GM21576 (cell line): ENCODE results near the gene FLNC.

ENCODE experiments used
- ATAC-seq: cut with Tn5 transposase; IDR thresholded peaks from one replicate; pipeline ENCODE4 v1.9.1; 2021; ENCODE audit warnings: mild to moderate bottlenecking, moderate library complexity; ENCODE audit not compliant: unreplicated experiment

FLNC gene

GRCh38 chr7:128801667-128802418 is 28.4 kb upstream of the FLNC start:
- no peak for ATAC-seq

DNA sequence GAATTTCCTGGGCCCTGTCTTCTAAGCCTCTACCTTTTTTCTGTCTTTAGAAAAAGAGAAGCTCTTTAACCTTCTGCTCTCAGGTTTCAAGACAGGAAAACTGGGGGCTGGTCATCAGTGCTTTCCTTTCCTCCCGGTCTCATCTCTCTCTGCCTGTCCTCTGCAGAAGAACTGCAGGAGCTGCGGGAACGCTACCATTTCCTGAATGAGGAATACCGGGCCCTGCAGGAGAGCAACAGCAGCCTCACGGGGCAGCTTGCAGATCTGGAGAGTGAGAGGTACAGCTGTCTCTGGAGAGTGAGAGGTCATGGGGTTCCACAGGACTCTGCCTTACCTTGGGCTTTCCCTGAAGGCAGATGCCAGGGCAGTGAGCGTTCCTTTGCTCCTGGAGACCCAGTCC is 25.7 kb upstream of the FLNC start:
- ATAC-seq = no peak

DNA sequence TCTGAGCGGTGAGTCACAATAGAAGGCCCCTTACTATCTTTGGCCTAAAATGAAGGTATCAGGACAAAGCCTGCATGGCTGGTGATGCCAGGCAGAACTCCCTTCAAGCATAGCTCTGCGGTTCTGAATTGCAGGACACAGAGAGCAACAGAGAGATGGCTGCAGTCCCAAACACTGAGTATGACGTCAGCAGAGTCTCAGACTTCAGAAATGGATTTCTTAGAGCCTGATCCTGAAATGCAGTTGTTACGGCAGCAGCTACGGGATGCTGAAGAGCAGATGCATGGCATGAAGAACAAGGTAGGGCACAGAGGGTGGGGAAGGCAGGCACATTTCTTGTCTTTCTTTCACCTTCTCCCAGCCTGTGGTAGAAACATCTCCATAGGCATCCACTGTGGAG is 25.0 kb upstream of the FLNC start:
- no peak for ATAC-seq

DNA sequence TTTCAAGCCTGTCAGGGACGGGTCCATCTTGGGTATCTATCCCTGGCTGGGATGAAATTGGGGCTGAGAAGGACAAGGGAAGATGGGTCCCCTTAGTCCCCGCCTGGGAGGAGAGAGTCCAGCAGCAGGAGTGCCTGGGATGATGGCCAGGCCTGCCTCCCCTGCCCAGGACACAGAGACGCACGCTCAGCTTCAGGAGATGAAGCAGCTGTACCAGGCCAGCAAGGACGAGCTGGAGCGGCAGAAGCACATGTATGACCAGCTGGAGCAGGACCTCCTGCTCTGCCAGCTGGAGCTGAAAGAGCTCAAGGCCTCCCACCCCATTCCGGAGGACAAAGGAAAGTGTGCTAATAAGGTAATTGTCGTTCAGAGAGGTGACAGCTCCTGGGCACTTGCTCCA is 23.0 kb upstream of the FLNC start:
- ATAC-seq = no peak

GRCh38 chr7:128809363-128809762 is 20.8 kb upstream of the FLNC start:
- no peak for ATAC-seq

DNA sequence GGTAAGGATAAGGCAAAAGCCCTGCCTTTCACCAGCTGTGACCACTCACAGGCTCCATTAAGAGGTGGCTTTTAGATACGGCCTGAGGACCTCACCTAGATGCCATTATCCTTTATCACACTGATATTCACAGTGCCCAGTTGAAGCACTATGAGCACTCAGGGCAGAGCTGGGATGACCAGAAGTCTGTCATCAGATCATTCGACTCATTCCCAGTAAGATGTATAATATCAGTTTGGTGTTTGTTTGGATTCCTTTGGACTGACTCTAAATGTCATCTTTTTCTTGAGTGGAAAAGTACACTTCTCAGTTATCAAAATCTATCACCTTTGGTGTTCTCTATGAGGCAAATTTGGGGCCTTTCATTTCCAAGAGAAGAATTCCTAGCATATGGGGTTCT is 19.7 kb upstream of the FLNC start:
- no peak for ATAC-seq

GRCh38 chr7:128810997-128811396 is 19.2 kb upstream of the FLNC start:
- ATAC-seq = no peak

- ATAC-seq = no peak
Measured at GRCh38 chr7:128811631-128812430, 18.4 kb upstream of the FLNC start.

DNA sequence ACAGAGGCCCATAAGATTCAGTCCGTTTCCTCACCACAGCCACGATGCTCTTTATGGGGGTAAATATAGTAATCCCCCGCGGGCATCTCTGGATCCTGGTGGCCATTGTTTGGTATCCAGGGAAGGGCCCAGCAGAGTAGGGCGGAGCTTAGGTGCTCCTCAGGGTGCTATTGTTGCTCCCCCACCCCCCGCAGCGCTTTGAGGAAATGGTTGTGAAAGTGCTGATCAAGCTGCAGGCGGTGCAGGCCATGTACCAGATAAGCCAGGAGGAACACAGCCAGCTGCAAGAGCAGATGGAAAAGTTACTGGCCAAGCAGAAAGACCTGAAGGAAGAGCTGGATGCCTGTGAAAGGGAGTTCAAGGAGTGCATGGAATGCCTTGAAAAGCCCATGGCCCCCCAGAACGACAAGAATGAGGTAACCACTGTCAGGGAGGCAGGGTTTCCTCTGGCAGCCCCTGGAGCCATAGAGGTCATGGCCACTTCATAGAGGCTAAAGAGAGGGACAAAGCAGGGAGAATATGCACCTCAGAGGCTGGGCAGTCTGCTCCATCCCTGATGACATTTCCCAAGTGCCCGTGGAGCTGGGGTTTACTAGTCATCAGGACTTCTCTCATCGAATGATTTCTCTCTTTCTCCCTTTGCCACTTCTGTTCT is 17.6 kb upstream of the FLNC start:
- no peak for ATAC-seq

- no peak for ATAC-seq
Measured at GRCh38 chr7:128814499-128814898, 15.7 kb upstream of the FLNC start.

DNA sequence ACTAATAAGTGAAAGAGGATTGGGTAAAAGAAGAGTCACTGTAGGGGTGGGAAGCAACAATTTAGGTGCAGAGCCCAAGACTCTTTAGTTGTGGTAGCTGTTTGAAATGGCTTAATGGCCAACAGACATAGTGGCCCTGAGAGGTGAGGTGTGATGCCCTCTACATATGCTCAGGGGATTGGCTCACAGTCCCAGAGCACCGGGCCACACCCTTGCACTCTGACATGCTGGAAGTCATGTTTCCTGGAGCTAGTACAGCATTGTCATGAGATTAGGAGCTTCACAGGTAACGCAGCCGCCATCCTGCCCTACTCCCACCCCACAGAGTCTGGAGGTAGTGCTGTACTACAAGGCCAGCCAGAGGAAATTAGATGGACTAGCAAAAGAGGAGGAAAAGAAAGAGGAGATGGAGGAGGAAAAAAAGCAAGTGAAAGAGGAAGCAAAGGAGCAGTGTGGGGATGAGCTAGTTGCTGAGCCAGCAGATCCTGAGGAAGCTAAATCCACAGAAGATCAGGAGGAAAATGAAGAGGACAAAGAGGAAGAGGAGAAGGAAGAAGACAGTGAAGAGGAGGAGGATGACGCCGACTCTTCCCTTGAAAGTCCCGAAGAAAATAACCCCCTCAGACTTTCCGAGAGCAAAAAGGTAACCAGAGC is 14.8 kb upstream of the FLNC start:
- no peak for ATAC-seq

DNA sequence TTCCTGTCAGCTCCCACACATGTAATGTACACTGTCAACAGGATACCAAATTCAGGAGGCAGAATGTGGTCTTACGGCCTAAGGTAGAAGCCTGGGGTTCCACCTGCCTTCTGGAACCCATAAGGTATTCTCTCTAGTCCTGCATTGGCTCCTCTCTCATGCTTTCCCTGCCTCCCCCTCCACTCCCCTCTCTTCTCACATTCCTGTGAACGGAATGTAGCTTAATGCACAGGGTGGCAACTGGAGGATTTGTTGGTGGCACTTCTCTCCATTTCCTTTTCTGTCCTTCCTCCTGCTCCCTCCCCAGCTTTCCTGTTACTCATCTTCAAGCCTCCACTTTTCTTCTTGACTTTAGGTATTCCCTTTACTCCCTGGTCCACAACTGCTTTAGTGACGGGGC is 11.5 kb upstream of the FLNC start:
- no peak for ATAC-seq

DNA sequence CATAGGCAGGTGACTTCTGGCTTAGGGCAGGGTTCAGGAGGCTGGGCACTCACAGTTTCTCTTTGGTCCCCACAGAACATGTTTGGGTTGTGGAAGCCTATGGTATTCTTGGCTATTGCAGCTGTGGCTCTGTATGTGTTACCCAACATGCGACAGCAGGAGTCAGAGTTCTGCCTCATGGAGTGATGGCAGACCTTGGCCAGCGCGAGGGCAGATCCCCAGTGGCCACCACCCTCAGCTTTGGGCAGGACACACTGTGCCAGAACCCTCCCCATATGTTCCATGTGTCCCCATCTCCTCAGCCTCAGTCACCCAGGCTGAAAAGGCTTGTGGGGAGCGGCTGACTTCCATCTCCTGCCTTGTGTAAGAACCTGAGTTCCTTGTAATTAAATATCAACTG is 8.5 kb upstream of the FLNC start:
- ATAC-seq = no peak

- ATAC-seq = no peak
Measured at GRCh38 chr7:128826512-128826911, 3.7 kb upstream of the FLNC start.

GRCh38 chr7:128826916-128827247 is 3.3 kb upstream of the FLNC start:
- no peak for ATAC-seq

DNA sequence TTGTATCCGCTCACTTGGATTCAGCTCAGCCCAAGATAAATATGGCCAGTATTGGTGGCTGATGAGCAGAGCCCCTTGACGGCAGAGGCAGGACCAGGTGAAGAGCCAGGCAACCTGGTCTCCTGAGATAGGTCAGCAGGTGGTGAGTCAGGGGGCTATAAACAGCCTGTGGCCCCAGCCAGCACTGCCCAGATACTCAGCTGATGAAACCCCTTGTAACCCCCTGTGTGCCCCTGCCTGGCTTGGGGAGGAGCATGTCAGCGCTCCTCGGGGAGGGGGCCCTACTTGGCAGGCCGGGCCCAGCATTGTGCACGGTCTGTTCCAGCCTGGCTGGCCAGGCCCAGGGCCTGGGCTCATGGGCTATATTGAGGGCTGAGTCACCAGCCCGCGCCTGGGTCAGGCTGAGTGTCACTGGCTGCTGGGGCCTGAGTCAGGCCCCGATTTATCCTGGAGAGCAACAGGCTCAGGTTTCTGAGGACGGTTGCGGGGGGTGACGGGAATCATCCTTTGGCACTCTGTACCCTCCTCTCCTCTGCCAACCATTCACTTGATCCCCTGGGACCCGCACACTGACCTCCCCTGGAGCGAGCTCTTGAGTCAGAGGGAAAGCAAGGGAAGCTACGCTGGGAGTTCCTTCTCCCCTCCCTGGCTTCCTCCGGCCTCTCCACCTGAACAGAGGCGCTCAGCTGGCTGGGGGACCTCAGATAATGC is 2.8 kb upstream of the FLNC start:
- no peak for ATAC-seq

DNA sequence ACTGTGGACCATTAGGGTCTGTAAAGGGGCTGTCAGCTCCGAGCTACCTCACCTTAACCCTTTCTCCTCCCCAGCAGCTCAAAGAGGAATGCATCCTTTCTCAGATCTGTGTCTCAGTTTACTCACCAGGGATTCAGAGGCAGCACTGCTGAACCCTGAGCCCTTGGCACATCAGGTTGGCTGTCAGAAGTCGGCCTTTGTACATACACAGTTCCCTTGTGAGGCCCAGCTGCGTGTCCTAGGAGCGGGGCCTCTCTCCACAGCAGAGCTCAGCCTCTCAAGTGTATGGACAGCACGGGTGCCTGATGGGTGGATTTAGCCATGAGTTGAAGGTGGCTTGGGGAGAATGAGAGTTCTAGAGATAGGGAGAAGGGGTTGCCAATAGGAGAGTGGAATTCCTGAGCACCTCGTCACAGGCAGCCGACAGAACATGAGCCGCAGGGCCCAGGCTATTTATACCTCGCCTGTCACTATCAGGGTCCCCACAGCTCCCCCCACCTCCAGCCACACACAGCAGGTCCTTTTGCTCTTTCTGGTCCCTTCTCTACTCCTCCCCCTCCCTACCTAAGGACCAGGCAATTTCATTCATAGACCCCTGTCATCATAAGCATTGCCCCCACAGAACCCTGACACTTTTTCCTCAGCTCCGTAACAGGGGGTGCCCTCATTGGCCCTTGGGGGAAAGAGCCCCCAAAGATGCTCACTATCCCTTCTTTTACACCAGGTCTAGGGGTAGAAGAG is 2.1 kb upstream of the FLNC start:
- ATAC-seq = no peak

DNA sequence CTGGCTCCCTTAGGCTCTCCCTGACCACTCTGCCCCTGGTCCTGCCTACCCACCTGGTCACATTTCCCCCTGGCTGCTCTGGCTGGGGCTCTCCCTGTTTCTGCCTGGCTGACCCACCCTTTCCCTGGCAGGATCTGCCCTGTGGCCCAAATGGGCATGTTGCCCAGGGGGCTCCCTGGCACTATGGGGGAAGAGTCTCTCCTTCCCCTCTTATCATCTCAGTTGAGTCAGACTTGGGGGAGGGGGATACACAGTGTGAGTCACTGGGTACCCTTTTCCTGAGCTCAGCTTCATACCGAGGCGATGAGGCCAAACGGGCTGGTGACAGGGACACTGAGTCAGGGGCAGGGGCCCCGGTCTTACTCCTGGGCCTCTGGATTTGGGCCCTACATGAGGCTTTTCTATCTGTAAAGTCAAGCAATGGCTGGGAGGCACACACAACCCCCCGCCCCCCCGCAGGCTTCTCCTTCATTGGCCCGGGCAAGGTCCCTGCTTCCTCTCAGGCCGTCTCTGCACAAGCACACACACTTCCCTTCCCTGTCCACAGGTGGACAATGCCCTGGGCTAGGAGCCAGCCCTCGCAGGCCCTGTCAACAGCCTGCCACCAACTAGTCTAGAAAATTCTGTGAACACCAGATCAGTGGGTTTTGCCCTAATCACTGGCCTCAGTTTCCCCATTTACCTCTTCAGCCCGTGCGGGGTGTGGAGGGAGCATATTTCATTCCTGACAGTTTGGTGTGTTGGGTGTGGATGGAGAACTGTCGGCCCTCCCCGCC is 627 bp upstream of the FLNC start:
- no peak for ATAC-seq

DNA sequence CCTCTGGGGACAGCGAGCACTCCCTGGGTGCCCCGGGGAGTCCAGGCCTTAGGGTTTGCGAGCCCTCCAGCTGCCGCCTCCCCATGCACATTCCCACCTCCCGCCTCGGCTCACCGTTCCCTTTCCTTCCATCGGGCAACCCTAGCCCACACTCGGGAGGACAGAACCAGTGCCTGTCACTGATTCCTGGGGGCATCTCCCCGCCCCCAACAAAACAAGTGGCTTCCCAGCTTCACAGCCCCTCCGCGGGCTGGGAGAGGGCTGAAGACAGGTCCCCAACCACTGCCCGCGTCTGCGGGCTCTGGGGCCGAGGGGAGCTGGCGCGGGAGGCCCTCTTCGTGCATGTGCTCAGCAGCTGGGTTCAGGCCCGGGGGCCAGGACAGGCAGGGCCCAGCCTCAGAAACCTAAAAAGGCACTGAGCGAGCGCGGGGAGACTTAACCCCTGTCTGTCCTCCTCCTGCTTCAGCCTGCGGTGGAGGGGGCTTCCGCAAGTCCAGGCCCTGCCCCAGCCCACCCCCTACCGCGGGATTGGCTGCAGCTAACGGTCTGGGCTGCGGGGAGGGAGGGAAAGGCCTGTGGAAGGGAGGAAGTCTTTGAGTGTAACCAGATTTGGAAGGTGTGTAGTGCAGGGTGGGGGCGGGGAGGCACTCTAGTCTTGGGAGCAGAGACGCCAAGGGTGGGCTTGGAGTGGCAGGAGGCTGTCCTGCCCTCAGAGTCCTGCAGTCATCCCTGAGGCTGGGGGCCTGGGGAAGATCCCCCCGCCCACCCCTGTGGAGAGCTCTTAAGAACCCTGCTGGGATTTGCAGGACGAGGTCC is 1.2 kb downstream of the FLNC start:
- ATAC-seq = no peak
